C4-2B (cell line): ENCODE results near the gene PRPF38B.

Experiments
- H3K27ac ChIP-seq: fragments of 450-650 bp; 2 replicates; pipeline ENCODE4 v1.5.1; 2017
- ZFX ChIP-seq: fragments of 450-650 bp; IDR thresholded peaks from 2 replicates; pipeline ENCODE4 v1.6.1; 2017
- TF ChIP-seq, protein P1 (sequence below): fragments of 450-650 bp; conservative IDR thresholded peaks from 2 replicates; pipeline ENCODE4 v1.5.1; 2017; ENCODE audit warnings: mild to moderate bottlenecking

The PRPF38B gene, protein sequence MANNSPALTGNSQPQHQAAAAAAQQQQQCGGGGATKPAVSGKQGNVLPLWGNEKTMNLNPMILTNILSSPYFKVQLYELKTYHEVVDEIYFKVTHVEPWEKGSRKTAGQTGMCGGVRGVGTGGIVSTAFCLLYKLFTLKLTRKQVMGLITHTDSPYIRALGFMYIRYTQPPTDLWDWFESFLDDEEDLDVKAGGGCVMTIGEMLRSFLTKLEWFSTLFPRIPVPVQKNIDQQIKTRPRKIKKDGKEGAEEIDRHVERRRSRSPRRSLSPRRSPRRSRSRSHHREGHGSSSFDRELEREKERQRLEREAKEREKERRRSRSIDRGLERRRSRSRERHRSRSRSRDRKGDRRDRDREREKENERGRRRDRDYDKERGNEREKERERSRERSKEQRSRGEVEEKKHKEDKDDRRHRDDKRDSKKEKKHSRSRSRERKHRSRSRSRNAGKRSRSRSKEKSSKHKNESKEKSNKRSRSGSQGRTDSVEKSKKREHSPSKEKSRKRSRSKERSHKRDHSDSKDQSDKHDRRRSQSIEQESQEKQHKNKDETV

GRCh38 chr1:108691942-108692723 lies at the start of gene PRPF38B:
TSS of gene PRPF38B (plus strand) at chr1:108692310. CDS start at chr1:108692592, 282 bp downstream.
- peak within 1 kb of the TSS; percentile 94 for H3K27ac ChIP-seq
- TF ChIP-seq ZFX = no peak
- TF ChIP-seq, protein P1, sequence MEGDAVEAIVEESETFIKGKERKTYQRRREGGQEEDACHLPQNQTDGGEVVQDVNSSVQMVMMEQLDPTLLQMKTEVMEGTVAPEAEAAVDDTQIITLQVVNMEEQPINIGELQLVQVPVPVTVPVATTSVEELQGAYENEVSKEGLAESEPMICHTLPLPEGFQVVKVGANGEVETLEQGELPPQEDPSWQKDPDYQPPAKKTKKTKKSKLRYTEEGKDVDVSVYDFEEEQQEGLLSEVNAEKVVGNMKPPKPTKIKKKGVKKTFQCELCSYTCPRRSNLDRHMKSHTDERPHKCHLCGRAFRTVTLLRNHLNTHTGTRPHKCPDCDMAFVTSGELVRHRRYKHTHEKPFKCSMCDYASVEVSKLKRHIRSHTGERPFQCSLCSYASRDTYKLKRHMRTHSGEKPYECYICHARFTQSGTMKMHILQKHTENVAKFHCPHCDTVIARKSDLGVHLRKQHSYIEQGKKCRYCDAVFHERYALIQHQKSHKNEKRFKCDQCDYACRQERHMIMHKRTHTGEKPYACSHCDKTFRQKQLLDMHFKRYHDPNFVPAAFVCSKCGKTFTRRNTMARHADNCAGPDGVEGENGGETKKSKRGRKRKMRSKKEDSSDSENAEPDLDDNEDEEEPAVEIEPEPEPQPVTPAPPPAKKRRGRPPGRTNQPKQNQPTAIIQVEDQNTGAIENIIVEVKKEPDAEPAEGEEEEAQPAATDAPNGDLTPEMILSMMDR = no peak

- no peak for TF ChIP-seq ZFX
- TF ChIP-seq, protein P1 = peak; percentile 77
- H3K27ac ChIP-seq = no peak overlapping the region
Observed at GRCh38 chr1:108643492-108644335, 48.4 kb upstream of the PRPF38B start.

DNA sequence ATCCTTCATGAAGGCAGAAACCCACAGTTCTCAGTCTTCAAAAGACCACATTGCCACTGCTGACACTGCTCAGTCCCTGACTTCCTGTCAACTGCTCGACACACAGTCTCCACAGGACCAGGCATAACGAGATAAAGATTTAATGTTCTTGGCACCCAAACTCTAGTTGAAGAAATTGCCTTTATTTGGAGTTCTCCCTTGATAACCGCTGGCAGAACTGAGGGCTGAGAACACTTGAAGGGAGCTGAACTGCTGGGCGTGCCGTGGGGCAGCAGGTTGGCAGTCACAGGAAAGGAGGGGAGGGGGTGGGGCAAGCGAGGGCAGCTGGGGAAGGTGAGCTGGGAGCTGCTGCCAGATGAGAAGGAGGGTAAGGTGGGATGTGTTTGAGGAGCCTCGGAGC lies 47.1 kb upstream of the PRPF38B start:
- TF ChIP-seq, protein P1 = no peak
- no peak for TF ChIP-seq ZFX

DNA sequence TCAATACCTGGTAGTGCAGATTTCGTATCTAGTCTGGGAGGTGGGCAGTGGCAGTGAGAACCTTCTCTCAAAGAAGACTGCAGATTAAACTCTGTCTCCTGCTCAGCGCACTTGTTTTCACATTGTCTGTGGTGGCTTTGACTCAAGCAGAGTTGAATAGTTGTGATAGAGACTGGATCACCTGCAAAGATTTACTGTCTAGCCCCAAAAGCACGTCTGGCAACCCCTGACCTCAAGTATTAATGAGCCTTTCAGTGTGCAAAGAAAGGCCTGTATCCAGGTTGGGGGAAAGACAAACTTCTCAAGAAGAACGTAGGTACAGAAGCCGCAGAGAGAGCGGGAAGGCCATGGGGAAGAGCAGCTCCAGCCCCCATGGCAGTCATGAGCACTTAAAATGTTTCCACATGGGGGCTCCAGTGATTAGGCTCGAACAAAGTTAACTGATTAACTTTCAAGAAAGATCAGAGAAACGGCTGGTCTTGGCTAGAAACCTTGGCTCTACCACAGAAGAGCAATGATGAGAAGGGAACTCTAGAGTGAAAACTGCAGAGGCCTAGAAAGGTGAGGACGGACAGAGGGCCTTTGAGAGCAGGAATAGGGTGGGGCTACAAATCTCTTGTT lies 46.4 kb upstream of the PRPF38B start:
- no peak for TF ChIP-seq ZFX
- TF ChIP-seq, protein P1 = no peak
- no peak overlapping the region for H3K27ac ChIP-seq

More for the DNA sequence above, 47.1 kb upstream of the PRPF38B start:
- no peak overlapping the region for H3K27ac ChIP-seq

DNA sequence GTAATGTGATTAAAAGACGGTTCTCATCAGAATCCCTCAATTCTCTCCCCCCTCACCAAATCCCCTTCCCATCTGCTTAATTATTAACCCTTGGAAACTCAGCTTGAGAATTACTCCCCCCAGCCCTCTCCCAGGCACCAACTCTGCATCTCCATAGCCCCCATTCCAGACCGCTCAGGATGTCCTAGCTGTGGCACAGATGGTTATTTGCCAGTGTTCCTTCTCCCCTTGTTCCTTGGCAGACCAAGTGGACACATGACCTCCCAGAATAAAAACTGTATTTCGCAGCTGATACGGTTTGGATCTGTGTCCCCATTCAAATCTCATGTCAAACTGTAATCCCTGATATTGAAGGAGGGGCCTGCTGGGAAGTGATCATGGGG lies 45.9 kb upstream of the PRPF38B start:
- TF ChIP-seq, protein P1 = no peak
- no peak for TF ChIP-seq ZFX

GRCh38 chr1:108646648-108647269 lies 45.4 kb upstream of the PRPF38B start:
- no peak for TF ChIP-seq ZFX
- TF ChIP-seq, protein P1 = no peak
- no peak overlapping the region for H3K27ac ChIP-seq

More for the DNA sequence above, 45.9 kb upstream of the PRPF38B start:
- H3K27ac ChIP-seq = no peak overlapping the region
